AG04449 (cell line): ENCODE measurements around the gene IFNL3.

Experiments
- CTCF ChIA-PET: fragments of 350-600 bp; formaldehyde crosslinking; extraction: SDS; loops from one replicate; lab custom pipeline; 2021; ENCODE audit warnings: antibody characterized with exemption; lab: Yijun Ruan, JAX
- POLR2A ChIA-PET: fragments of 400-600, 350-600 bp; formaldehyde crosslinking; extraction: SDS; loops from one replicate; lab custom pipeline; 2020; ENCODE audit warnings: antibody characterized with exemption, inconsistent platforms; lab: Yijun Ruan, JAX
- DNase-seq: peaks from one replicate; pipeline ENCODE4 v3.0.0-alpha.2; 2010; ENCODE audit warnings: low read depth, low spot score
- H3K4me3 ChIP-seq: 2 replicates; pipeline ENCODE4 v1.5.1; 2011; ENCODE audit warnings: low read depth, mild to moderate bottlenecking, control low read depth, low read length
- TF ChIP-seq, protein P1 (sequence below): IDR thresholded peaks from one replicate; pipeline ENCODE4 v1.5.1; 2011; ENCODE audit warnings: mild to moderate bottlenecking, moderate library complexity, low read length, control low read depth, inconsistent platforms; ENCODE audit not compliant: insufficient read depth; ENCODE audit errors: missing control alignments

Gene IFNL3

DNA sequence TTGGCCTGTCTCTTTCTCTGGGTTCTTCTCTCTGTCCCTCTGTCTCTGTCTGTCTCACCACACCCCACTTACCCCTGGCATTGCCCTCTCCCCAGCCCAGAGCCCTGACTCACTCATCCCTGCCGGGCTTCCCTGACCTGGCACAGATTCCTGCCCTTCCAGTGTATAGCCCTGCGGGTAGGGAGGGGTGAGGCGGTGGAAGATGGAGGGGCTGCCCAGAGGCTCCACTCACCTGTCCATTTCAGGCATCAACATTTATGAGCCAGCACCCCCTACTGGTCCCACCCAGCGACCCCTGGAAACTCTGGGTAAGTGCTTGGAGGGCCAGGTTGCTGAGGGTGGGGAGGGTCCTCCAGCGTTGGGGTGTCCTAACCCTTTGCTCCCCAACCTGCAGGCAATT, 47.0 kb downstream of the IFNL3 start:
- TF ChIP-seq, protein P1, sequence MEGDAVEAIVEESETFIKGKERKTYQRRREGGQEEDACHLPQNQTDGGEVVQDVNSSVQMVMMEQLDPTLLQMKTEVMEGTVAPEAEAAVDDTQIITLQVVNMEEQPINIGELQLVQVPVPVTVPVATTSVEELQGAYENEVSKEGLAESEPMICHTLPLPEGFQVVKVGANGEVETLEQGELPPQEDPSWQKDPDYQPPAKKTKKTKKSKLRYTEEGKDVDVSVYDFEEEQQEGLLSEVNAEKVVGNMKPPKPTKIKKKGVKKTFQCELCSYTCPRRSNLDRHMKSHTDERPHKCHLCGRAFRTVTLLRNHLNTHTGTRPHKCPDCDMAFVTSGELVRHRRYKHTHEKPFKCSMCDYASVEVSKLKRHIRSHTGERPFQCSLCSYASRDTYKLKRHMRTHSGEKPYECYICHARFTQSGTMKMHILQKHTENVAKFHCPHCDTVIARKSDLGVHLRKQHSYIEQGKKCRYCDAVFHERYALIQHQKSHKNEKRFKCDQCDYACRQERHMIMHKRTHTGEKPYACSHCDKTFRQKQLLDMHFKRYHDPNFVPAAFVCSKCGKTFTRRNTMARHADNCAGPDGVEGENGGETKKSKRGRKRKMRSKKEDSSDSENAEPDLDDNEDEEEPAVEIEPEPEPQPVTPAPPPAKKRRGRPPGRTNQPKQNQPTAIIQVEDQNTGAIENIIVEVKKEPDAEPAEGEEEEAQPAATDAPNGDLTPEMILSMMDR, result no peak
- DNase-seq, result no peak
- POLR2A ChIA-PET, result interaction anchor here (0.6 kb wide), 1 partner anchor 139 kb away, joined by 3 read pairs; no protein-coding TSS in a partner anchor
- no peak overlapping the region for H3K4me3 ChIP-seq
- CTCF ChIA-PET, result interaction anchor here (1.6 kb wide), 1 partner anchor 11 kb away, joined by 4 read pairs; no protein-coding TSS in a partner anchor

DNA sequence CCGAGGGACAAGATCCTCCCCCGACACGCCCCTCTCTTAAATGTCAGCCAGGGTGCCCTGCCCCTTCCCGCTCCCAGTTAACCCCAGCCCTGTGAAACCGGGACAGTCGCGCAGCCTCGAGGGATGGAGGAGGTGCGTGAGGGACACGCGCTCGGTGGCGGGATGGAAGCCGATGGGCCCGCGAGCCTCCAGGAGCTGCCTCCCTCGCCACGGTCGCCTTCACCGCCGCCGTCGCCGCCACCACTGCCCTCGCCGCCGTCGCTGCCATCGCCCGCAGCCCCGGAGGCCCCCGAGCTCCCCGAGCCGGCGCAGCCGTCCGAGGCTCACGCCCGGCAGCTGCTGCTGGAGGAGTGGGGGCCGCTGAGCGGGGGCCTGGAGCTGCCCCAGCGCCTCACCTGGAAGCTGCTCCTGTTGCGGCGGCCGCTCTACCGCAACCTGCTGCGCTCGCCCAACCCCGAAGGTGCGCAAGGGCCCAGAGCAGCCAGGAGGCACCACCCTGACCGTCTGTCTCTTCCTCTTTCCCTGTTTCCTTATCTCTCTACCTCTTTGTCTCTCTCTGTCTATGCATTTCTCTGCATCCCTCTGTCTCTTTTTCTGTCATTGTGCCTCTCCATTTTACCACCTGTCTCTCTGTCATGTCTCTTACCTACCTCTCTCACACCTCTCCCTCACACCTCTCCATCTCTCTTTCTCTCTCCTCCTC, 47.8 kb downstream of the IFNL3 start, which contains the start of gene NCCRP1:
Gene NCCRP1, plus strand, starts transcription at position 105 of the 703 bp plus-strand sequence. Its CDS starts 19 bp downstream, at position 124.
- H3K4me3 ChIP-seq, result no peak within 1 kb of the TSS
- CTCF ChIA-PET, result interaction anchor here (1.6 kb wide), 1 partner anchor 10 kb away, joined by 4 read pairs; no protein-coding TSS in a partner anchor
- no peak for DNase-seq
- POLR2A ChIA-PET, result no interaction called here
- TF ChIP-seq, protein P1, result no peak

DNA sequence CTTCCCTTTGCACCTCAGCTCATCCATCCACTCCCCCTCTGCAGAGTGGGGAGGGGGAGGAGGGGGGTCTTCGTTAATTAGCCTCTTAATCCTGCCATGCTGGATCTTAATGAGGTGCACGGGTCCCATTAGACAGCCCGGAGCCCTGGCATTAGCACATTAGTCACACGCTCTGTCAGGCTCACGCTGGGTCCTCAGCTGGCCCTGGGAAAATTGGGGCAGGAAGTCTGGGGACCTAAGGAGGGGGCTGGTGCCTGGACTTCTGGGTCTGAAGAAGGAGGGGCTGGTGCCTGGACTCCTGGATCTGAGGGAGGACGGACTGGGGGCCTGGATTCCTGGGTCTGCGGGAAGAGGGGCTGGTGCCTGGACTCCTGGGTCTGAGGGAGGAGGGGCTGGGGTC, 48.5 kb downstream of the IFNL3 start:
- CTCF ChIA-PET, result interaction anchor here (1.1 kb wide), 1 partner anchor 74 kb away, joined by 4 read pairs; no protein-coding TSS in a partner anchor
- POLR2A ChIA-PET, result no interaction called here
- no peak for DNase-seq
- TF ChIP-seq, protein P1, result no peak
- H3K4me3 ChIP-seq, result no peak overlapping the region

DNA sequence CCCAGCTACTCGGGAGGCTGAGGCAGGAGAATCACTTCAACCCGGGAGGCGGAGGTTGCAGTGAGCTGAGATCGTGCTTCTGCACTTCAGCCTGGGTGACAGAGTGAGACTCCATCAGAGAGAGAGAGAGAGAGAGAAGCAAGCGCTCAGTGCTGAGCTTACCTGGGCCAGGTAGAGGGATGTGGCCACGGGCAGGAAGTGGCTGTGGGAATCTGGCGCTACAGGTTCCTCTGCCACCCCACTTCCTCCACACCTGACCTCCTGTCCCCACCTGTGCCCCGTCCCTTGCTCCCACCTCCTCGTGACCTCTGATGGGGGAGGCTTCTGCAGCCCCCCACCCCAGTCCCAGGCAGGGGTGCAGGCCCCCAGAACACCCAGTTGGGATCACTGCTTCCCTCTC, 49.1 kb downstream of the IFNL3 start:
- POLR2A ChIA-PET, result no interaction called here

DNA sequence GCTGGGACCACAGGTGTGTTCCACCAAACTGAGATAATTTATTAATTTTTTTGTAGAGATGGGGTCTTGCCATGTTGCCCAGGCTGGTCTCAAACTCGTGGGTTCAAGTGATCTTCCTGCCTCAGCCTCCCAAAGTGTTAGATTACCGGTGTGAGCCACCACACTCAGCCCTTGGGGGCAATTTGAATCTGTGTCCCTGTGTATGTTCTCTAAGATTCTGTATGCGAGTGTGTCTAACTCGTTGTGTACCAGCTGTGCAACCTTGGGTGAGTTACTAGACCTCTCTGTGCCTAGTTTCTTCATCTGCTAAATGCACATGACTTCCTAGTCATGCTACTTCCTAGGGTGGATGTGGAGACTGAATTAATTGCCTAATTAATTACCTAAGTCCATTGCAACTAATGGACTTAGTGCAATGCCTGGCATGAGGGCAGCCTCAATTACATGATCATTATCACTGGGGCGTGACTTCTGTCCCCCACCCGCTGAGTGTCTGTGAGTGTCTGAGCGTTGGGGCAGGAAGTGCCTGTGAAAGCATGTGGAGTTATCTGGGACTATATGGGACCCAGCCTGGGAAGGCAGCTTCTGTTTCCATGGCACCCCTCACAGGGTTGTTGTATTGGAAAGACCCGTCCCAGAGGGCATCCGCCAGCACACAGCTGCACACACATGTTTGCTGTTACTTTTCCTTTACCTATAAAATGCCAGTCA, 49.8 kb downstream of the IFNL3 start:
- TF ChIP-seq, protein P1, result no peak
- CTCF ChIA-PET, result interaction anchor here (0.6 to 1.1 kb wide), 2 partner anchors 73 to 133 kb away, joined by 3 to 4 read pairs; no protein-coding TSS in a partner anchor
- no peak overlapping the region for H3K4me3 ChIP-seq
- no peak for DNase-seq
- POLR2A ChIA-PET, result no interaction called here

More for the DNA sequence above, 49.1 kb downstream of the IFNL3 start:
- CTCF ChIA-PET, result interaction anchor here (1.1 kb wide), 1 partner anchor 74 kb away, joined by 4 read pairs; no protein-coding TSS in a partner anchor
- H3K4me3 ChIP-seq, result no peak overlapping the region
- TF ChIP-seq, protein P1, result no peak
- no peak for DNase-seq

DNA sequence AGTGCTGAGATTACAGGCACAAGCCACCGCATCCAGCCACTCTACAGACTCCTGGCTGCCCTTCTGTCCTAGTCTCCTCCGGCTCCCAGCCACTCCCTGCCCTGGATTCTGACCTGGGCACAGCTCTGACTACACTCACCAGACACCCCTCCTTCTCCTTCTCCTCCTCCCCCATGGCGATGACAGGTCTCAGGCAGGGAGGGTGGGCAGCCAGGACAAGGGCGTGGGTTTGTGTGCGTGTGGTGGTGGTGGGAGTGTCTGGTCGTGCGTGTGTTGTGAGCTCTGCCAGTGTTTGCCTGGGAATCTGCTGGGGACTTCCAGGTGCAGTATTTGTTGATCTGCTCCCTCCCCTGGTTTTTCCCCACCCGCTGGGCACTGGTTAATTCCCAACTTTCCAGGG, 51.0 kb downstream of the IFNL3 start:
- POLR2A ChIA-PET, result no interaction called here
- no peak for DNase-seq
- TF ChIP-seq, protein P1, result no peak
- CTCF ChIA-PET, result no interaction called here
- no peak overlapping the region for H3K4me3 ChIP-seq
